HG02884 (cell line): ENCODE data around the gene CHEK2.
"Not testable (repeated sequence)": the region's sequence is repeated elsewhere in the genome, so short reads cannot be mapped to it uniquely, and the experiment has no call there.

ENCODE experiments used
- ATAC-seq: cut with Tn5 transposase; IDR thresholded peaks from one replicate; pipeline ENCODE4 v1.9.1; 2021; ENCODE audit warnings: mild to moderate bottlenecking, moderate library complexity; ENCODE audit not compliant: unreplicated experiment

The CHEK2 gene

GRCh38 chr22:28741785-28742561 is at the start of gene CHEK2, which contains the start of gene HSCB:
TSS of gene CHEK2 (minus strand) at chr22:28741820. CDS start at chr22:28734721, 7,099 bp downstream.
TSS of gene HSCB (plus strand) at chr22:28742039. CDS start at chr22:28742096, 57 bp downstream.
- ATAC-seq = peak; percentile 85

- no peak for ATAC-seq
These were observed 49.5 kb upstream of the CHEK2 start for GRCh38 chr22:28791124-28791523.

GRCh38 chr22:28788601-28789000 is 47.0 kb upstream of the CHEK2 start:
- ATAC-seq = no peak

GRCh38 chr22:28783786-28784671 is 42.4 kb upstream of the CHEK2 start:
- no peak for ATAC-seq

GRCh38 chr22:28780296-28780695 is 38.7 kb upstream of the CHEK2 start:
- no peak for ATAC-seq

GRCh38 chr22:28779833-28780232 is 38.2 kb upstream of the CHEK2 start:
- no peak for ATAC-seq

GRCh38 chr22:28774378-28774777 is 32.8 kb upstream of the CHEK2 start:
- ATAC-seq = no peak

- ATAC-seq = peak; percentile 29
These were observed 31.8 kb upstream of the CHEK2 start for GRCh38 chr22:28773461-28773867.

GRCh38 chr22:28772633-28773460 is 31.2 kb upstream of the CHEK2 start, which contains the start of gene CCDC117:
TSS of gene CCDC117 (plus strand) at chr22:28772695. CDS start at chr22:28772850, 155 bp downstream.
- ATAC-seq = peak; percentile 78

GRCh38 chr22:28771195-28771791 is 29.7 kb upstream of the CHEK2 start:
- no peak for ATAC-seq

- no peak for ATAC-seq
These were observed 27.9 kb upstream of the CHEK2 start for GRCh38 chr22:28769394-28770085.

- no peak for ATAC-seq
These were observed 27.2 kb upstream of the CHEK2 start for GRCh38 chr22:28768701-28769393.

- no peak for ATAC-seq
These were observed 25.0 kb upstream of the CHEK2 start for GRCh38 chr22:28766628-28767027.

GRCh38 chr22:28762000-28762399 is 20.4 kb upstream of the CHEK2 start:
- ATAC-seq = not testable (repeated sequence)

GRCh38 chr22:28761449-28761755 is 19.8 kb upstream of the CHEK2 start:
- no peak for ATAC-seq

- ATAC-seq = no peak
These were observed 18.4 kb upstream of the CHEK2 start for GRCh38 chr22:28759861-28760560.

GRCh38 chr22:28754512-28754911 is 12.9 kb upstream of the CHEK2 start:
- not testable (repeated sequence) for ATAC-seq

- no peak for ATAC-seq
These were observed 8.9 kb upstream of the CHEK2 start for GRCh38 chr22:28750471-28750881.

GRCh38 chr22:28743852-28744251 is 2.2 kb upstream of the CHEK2 start:
- no peak for ATAC-seq
